ENCODE results near the gene RAB11FIP4.

Gene RAB11FIP4

GRCh38 chr17:31392002-31392855 is 754 bp downstream of the RAB11FIP4 start:
- no peak for DNase-seq
- H3K27me3 ChIP-seq (replicated peaks; ENCODE audit: control insufficient read depth, insufficient read depth, low read length, poor library complexity, severe bottlenecking) = peaks cover 17% of the 10 kb centered on the region

DNA sequence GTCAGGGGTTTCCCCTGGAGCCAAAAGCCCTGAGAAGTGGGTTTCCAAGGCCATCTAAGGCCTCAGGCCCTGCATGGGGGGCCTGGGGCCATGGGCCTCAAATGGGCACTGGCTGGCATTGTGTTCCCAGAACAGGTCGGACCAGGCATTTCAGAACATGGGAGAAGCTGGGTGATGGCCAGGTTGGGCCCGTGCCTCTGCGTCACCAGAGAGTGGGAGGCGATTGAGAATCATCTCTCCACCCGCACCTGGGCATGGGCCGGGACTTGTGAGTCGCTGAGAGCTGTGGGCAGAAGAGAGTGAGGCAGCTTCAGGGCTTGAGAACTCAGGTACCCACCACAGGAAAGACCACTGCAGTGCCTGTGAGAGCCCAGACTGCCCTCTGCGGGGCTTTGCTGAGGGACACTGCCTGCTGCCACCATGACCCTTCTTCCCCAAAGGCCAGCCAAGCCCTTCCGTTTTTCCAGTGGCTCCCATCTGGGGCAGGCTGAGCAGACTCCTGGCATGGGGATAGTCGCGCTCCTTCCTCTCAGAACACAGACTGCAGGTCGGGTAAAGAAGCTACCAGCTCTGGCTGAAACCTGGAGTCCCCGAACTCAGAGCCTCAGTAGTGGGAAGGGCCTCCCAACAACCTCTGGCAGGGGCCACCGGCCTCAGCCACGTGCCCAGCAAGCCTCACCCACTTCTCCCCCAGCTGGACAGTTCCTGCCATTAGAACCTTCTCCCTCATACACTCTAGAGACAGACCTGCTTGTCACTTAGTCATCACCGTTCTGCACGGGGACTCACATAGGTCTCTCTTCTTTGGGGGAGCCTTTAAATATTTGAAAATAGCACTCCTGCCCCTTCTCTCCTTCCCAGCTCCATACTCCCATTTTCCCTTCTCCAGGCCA is 1.6 kb downstream of the RAB11FIP4 start:
- Histone ChIP-seq H3K4me3 (ENCODE audit: insufficient read depth, low read depth, low read length, poor library complexity, severe bottlenecking) (no peak overlapping the region), H3K27ac (ENCODE audit: insufficient read depth, low read length, poor library complexity, severe bottlenecking) (no peak overlapping the region), H3K4me1 (ENCODE audit: control insufficient read depth, insufficient read depth, low read length, poor library complexity, severe bottlenecking) (peaks cover 5% of the 10 kb centered on the region), H3K27me3 (replicated peaks; ENCODE audit: control insufficient read depth, insufficient read depth, low read length, poor library complexity, severe bottlenecking) (peaks cover 17% of the 10 kb centered on the region), H3K9me3 (ENCODE audit: control insufficient read depth, low read length) (no peaks in the 10 kb centered on the region), H3K36me3 (ENCODE audit: control insufficient read depth, insufficient read depth, low read length) (no peaks in the 10 kb centered on the region)
- DNase-seq = no peak

More at GRCh38 chr17:31392002-31392855, 754 bp downstream of the RAB11FIP4 start:
- no peaks in the 10 kb centered on the region for H3K9me3 ChIP-seq (ENCODE audit: control insufficient read depth, low read length)
- peak overlapping the region; percentile 25 for H3K4me3 ChIP-seq (ENCODE audit: insufficient read depth, low read depth, low read length, poor library complexity, severe bottlenecking)
- H3K27ac ChIP-seq (ENCODE audit: insufficient read depth, low read length, poor library complexity, severe bottlenecking) = no peak overlapping the region
- H3K36me3 ChIP-seq (ENCODE audit: control insufficient read depth, insufficient read depth, low read length) = no peaks in the 10 kb centered on the region
- peaks cover 5% of the 10 kb centered on the region for H3K4me1 ChIP-seq (ENCODE audit: control insufficient read depth, insufficient read depth, low read length, poor library complexity, severe bottlenecking)

DNA sequence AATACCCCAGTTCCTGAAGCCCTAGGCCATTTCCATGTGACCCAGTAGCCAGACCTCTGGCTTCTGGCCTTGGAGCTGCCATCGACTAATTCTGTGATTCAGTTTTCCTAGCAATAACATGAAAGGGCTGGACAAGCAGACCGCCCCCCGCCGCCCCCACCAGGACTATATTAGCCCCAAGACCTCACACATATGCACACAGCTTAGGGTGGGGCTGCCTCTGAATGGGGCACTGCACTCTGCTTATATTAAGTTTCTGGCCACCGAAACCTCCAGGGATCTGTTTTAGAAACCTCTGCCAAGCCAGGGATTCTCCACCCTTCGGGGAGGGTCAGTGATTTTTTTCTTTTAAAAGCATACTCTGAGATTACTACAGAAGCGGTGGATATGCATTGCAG is 2.3 kb downstream of the RAB11FIP4 start:
- no peaks in the 10 kb centered on the region for H3K36me3 ChIP-seq (ENCODE audit: control insufficient read depth, insufficient read depth, low read length)
- peaks cover 17% of the 10 kb centered on the region for H3K27me3 ChIP-seq (replicated peaks; ENCODE audit: control insufficient read depth, insufficient read depth, low read length, poor library complexity, severe bottlenecking)
- no peak overlapping the region for H3K27ac ChIP-seq (ENCODE audit: insufficient read depth, low read length, poor library complexity, severe bottlenecking)
- H3K4me3 ChIP-seq (ENCODE audit: insufficient read depth, low read depth, low read length, poor library complexity, severe bottlenecking) = no peak overlapping the region
- peaks cover 5% of the 10 kb centered on the region for H3K4me1 ChIP-seq (ENCODE audit: control insufficient read depth, insufficient read depth, low read length, poor library complexity, severe bottlenecking)
- DNase-seq = no peak
- H3K9me3 ChIP-seq (ENCODE audit: control insufficient read depth, low read length) = no peaks in the 10 kb centered on the region

- DNase-seq = no peak
These were observed 3.1 kb downstream of the RAB11FIP4 start for GRCh38 chr17:31394544-31394943.

GRCh38 chr17:31397256-31397939 is 5.9 kb downstream of the RAB11FIP4 start:
- DNase-seq = no peak
- peaks cover 10% of the 10 kb centered on the region for H3K27me3 ChIP-seq (replicated peaks; ENCODE audit: control insufficient read depth, insufficient read depth, low read length, poor library complexity, severe bottlenecking)
- H3K4me1 ChIP-seq (ENCODE audit: control insufficient read depth, insufficient read depth, low read length, poor library complexity, severe bottlenecking) = no peaks in the 10 kb centered on the region
- H3K4me3 ChIP-seq (ENCODE audit: insufficient read depth, low read depth, low read length, poor library complexity, severe bottlenecking) = no peak overlapping the region
- H3K27ac ChIP-seq (ENCODE audit: insufficient read depth, low read length, poor library complexity, severe bottlenecking) = no peak overlapping the region
- H3K9me3 ChIP-seq (ENCODE audit: control insufficient read depth, low read length) = no peaks in the 10 kb centered on the region
- H3K36me3 ChIP-seq (ENCODE audit: control insufficient read depth, insufficient read depth, low read length) = no peaks in the 10 kb centered on the region

More at GRCh38 chr17:31394544-31394943, 3.1 kb downstream of the RAB11FIP4 start:
- Histone ChIP-seq H3K27ac (ENCODE audit: insufficient read depth, low read length, poor library complexity, severe bottlenecking) (no peak overlapping the region), H3K27me3 (replicated peaks; ENCODE audit: control insufficient read depth, insufficient read depth, low read length, poor library complexity, severe bottlenecking) (peaks cover 17% of the 10 kb centered on the region), H3K4me1 (ENCODE audit: control insufficient read depth, insufficient read depth, low read length, poor library complexity, severe bottlenecking) (peaks cover 5% of the 10 kb centered on the region), H3K36me3 (ENCODE audit: control insufficient read depth, insufficient read depth, low read length) (no peaks in the 10 kb centered on the region), H3K4me3 (ENCODE audit: insufficient read depth, low read depth, low read length, poor library complexity, severe bottlenecking) (no peak overlapping the region), H3K9me3 (ENCODE audit: control insufficient read depth, low read length) (no peaks in the 10 kb centered on the region)

- Histone ChIP-seq H3K4me3 (ENCODE audit: insufficient read depth, low read depth, low read length, poor library complexity, severe bottlenecking) (no peak overlapping the region), H3K27ac (ENCODE audit: insufficient read depth, low read length, poor library complexity, severe bottlenecking) (no peak overlapping the region), H3K9me3 (ENCODE audit: control insufficient read depth, low read length) (no peaks in the 10 kb centered on the region), H3K27me3 (replicated peaks; ENCODE audit: control insufficient read depth, insufficient read depth, low read length, poor library complexity, severe bottlenecking) (peaks cover 2% of the 10 kb centered on the region), H3K4me1 (ENCODE audit: control insufficient read depth, insufficient read depth, low read length, poor library complexity, severe bottlenecking) (no peaks in the 10 kb centered on the region), H3K36me3 (ENCODE audit: control insufficient read depth, insufficient read depth, low read length) (no peaks in the 10 kb centered on the region)
- DNase-seq = no peak
These were observed 7.2 kb downstream of the RAB11FIP4 start for GRCh38 chr17:31398381-31399311.

GRCh38 chr17:31400481-31400950 is 9.0 kb downstream of the RAB11FIP4 start:
- no peak for DNase-seq
- Histone ChIP-seq H3K36me3 (ENCODE audit: control insufficient read depth, insufficient read depth, low read length) (no peaks in the 10 kb centered on the region), H3K27me3 (replicated peaks; ENCODE audit: control insufficient read depth, insufficient read depth, low read length, poor library complexity, severe bottlenecking) (no peaks in the 10 kb centered on the region), H3K4me1 (ENCODE audit: control insufficient read depth, insufficient read depth, low read length, poor library complexity, severe bottlenecking) (no peaks in the 10 kb centered on the region), H3K4me3 (ENCODE audit: insufficient read depth, low read depth, low read length, poor library complexity, severe bottlenecking) (no peak overlapping the region), H3K9me3 (ENCODE audit: control insufficient read depth, low read length) (no peaks in the 10 kb centered on the region), H3K27ac (ENCODE audit: insufficient read depth, low read length, poor library complexity, severe bottlenecking) (no peak overlapping the region)

- Histone ChIP-seq H3K4me3 (ENCODE audit: insufficient read depth, low read depth, low read length, poor library complexity, severe bottlenecking) (no peak overlapping the region), H3K27me3 (replicated peaks; ENCODE audit: control insufficient read depth, insufficient read depth, low read length, poor library complexity, severe bottlenecking) (no peaks in the 10 kb centered on the region), H3K36me3 (ENCODE audit: control insufficient read depth, insufficient read depth, low read length) (no peaks in the 10 kb centered on the region), H3K4me1 (ENCODE audit: control insufficient read depth, insufficient read depth, low read length, poor library complexity, severe bottlenecking) (no peaks in the 10 kb centered on the region), H3K9me3 (ENCODE audit: control insufficient read depth, low read length) (no peaks in the 10 kb centered on the region), H3K27ac (ENCODE audit: insufficient read depth, low read length, poor library complexity, severe bottlenecking) (no peak overlapping the region)
- no peak for DNase-seq
These were observed 10.2 kb downstream of the RAB11FIP4 start for GRCh38 chr17:31401456-31402254.

Data from effector memory CD4-positive, alpha-beta T cell (primary cell).